Measurements from ENCODE around the gene GIMAP2. TPM values are rescaled to one million over a fixed set of nuclear protein-coding genes. Genes with fewer than 3 reads are reported as not detected.
A peak's percentile ranks its signal among the peaks of the same experiment; 100 is the strongest.

GIMAP2 gene
- total and polyA plus RNA-seq, 9 of the 15 experiments (the other 6 are each of a cell fraction or from before 2014, with no cell fraction given): 0.37 to 1.8 (median 1.2) TPM

GRCh38 chr7:150740053-150740452 is 54.5 kb downstream of the GIMAP2 start:
- H2AFZ ChIP-seq (ENCODE audit: low read depth, low read length): no peak overlapping the region
- FAIRE-seq (no peak), ATAC-seq (no peak), DNase-seq (ENCODE audit: extremely low read depth in 1 of 4, low spot score in 3 of 4) (no peak)
- peaks cover 7 to 34% of the 10 kb centered on the region in 2 experiments; a peak in 2 of 5 replicates for H3K27me3 ChIP-seq (ENCODE audit: control insufficient read depth in 2 of 2, insufficient read depth in 2 of 2, low read length in 2 of 2)
- ChIA-PET CTCF (ENCODE audit: low intra/inter-chr PET ratio) (no interaction called here), POLR2A (interaction anchor here (0.7 kb wide), 1 partner anchor 10 kb away, joined by 3 read pairs; no protein-coding TSS in a partner anchor)
- no peaks in the 10 kb centered on the region; a peak in 1 of 5 replicates for H3K4me1 ChIP-seq (replicated peaks in 1 of 2; ENCODE audit: control insufficient read depth in 2 of 2, insufficient read depth in 2 of 2, low read length in 2 of 2)
- in situ Hi-C loops (cut with MboI) (no loop called here), intact Hi-C loops (cut with micrococcal nuclease) (no loop called here)
- no peak overlapping the region for H3K4me3 ChIP-seq
- no TSS peak for BruUV-seq (replicated peaks)
- H3K36me3 ChIP-seq (ENCODE audit: control insufficient read depth, insufficient read depth, low read length): no peaks in the 10 kb centered on the region
- H3K9me1 ChIP-seq (ENCODE audit: control insufficient read depth, insufficient read depth, low read length): no peaks in the 10 kb centered on the region
- H3K9ac ChIP-seq (ENCODE audit: insufficient read depth in 1 of 2, low read depth in 2 of 2, low read length in 2 of 2): no peak overlapping the region
- H3K27ac ChIP-seq (ENCODE audit: extremely low read depth, low read depth, low read length): no peak overlapping the region
- under 1% methylated on average over 10 of the region's 10 CpGs for WGBS (ENCODE audit: insufficient coverage, low coverage, missing lambda C conversion rate)
- no peaks in the 10 kb centered on the region for H3K9me3 ChIP-seq (replicated peaks; ENCODE audit: control insufficient read depth, insufficient read depth, low read depth, low read length)
- no peaks in the 10 kb centered on the region for H4K20me1 ChIP-seq (replicated peaks; ENCODE audit: control insufficient read depth, insufficient read depth, low read length)
- no peak overlapping the region for H3K4me2 ChIP-seq (ENCODE audit: insufficient read depth, low read length)
- H3K79me2 ChIP-seq (ENCODE audit: control insufficient read depth, insufficient read depth, low read length): no peaks in the 10 kb centered on the region
- TF ChIP-seq CEBPG (CRISPR knock-in tag; IDR thresholded peaks at IDR 0.05) (no peak), CEBPG (tag; conservative IDR thresholded peaks at IDR 0.05 in 1 of 2, IDR thresholded peaks at IDR 0.05 in 1 of 2) (peak in 1 of 2 experiments; percentile 59; a peak in 2 of 4 replicates), SREBF2 (CRISPR knock-in tag; IDR thresholded peaks at IDR 0.05) (no peak), ZFP30 (CRISPR knock-in tag; IDR thresholded peaks at IDR 0.05; ENCODE audit: borderline replicate concordance) (no peak), CEBPB (tag; IDR thresholded peaks at IDR 0.05) (peak; percentile 43; the same call in 1 of the 2 replicates), ZNF280A (IDR thresholded peaks at IDR 0.05; ENCODE audit: low read depth, partially characterized antibody) (no peak), TAF1 (IDR thresholded peaks at IDR 0.05; ENCODE audit: control insufficient read depth, extremely low read depth, insufficient read depth, low read length, severe bottlenecking) (no peak), RBM14 (IDR thresholded peaks at IDR 0.05; ENCODE audit: borderline replicate concordance, insufficient read depth, low read depth, low read length) (no peak)

Data from K562 (cell line).